Astrocyte of the cerebellum (primary cell): Measurements from ENCODE around the gene NDUFB11.

Source experiments
- DNase-seq: peaks from one replicate; pipeline ENCODE4 v3.0.0-alpha.2; 2011; ENCODE audit warnings: low read depth
- H3K4me3 ChIP-seq: 2 replicates; pipeline ENCODE4 v1.5.1; 2011; ENCODE audit warnings: mild to moderate bottlenecking, low read depth, low read length, moderate library complexity
- in situ Hi-C: cut with HindIII; loops from 2 replicates; pipeline ENCODE4 v1.10.0; 2017; ENCODE audit warnings: low sequenced_read_pairs
- TF ChIP-seq, protein P1 (sequence below): IDR thresholded peaks from 2 replicates; pipeline ENCODE4 v1.5.1; 2012; ENCODE audit warnings: low read length, low read depth, moderate library complexity, mild to moderate bottlenecking; ENCODE audit errors: missing control alignments

NDUFB11 gene

DNA sequence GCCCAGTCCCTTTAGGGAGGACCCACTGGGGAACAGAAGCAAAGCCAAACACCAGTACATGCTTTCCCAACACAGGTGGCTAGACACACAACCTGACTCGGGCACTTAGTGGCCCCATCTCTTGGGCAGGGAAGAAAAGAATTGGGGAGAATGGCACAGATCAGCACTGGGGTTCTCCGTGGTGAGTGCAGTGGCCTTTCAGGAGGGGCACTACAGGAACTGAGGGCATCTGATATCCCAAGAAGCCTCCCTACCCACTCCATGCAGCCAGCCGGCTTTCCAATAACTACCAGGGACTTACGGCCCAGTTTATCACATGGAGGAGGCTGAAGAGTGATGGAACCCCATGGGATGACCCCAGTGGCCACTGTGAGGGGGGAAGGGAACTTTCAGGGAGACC, 43.3 kb downstream of the NDUFB11 start:
- no peak overlapping the region for H3K4me3 ChIP-seq
- no peak for DNase-seq
- TF ChIP-seq, protein P1, sequence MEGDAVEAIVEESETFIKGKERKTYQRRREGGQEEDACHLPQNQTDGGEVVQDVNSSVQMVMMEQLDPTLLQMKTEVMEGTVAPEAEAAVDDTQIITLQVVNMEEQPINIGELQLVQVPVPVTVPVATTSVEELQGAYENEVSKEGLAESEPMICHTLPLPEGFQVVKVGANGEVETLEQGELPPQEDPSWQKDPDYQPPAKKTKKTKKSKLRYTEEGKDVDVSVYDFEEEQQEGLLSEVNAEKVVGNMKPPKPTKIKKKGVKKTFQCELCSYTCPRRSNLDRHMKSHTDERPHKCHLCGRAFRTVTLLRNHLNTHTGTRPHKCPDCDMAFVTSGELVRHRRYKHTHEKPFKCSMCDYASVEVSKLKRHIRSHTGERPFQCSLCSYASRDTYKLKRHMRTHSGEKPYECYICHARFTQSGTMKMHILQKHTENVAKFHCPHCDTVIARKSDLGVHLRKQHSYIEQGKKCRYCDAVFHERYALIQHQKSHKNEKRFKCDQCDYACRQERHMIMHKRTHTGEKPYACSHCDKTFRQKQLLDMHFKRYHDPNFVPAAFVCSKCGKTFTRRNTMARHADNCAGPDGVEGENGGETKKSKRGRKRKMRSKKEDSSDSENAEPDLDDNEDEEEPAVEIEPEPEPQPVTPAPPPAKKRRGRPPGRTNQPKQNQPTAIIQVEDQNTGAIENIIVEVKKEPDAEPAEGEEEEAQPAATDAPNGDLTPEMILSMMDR = no peak
- in situ Hi-C loops = no loop called here

DNA sequence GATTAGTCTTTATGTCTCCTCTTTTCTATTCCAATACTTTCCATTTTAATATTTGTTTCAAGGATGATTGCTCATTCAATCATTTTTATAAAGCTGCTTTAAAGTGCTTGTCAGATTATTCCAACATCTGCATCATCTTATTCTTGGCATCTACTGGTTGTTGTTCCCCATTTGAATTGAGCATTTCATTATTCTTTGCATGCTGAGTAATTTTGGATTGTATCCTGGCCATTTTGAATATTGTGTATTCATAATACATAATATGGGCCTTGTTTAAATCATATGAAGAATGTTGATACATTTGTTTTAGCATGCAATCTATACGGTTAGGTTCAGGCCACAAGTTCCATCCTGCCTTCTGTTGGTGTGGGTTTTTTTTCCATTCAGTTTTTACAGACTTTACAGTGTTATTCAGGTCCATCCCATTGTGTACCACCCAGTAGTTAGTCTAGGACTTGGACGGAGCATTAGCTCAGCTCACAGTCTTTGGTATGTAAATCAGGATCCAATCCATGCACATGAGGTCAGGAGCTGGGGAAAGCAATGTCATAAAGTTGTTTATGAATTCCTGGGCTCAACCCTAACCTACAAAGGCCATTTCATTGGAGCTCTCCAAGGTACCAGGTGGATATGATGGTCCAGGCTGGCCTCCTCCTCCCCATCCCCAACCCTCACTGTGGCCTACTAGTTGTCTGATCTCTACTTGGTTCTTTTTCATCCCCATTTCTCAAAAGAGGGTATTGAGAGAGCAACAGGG, 46.0 kb downstream of the NDUFB11 start:
- TF ChIP-seq, protein P1 = no peak
- H3K4me3 ChIP-seq = no peak overlapping the region
- in situ Hi-C loops = no loop called here
- no peak for DNase-seq

DNA sequence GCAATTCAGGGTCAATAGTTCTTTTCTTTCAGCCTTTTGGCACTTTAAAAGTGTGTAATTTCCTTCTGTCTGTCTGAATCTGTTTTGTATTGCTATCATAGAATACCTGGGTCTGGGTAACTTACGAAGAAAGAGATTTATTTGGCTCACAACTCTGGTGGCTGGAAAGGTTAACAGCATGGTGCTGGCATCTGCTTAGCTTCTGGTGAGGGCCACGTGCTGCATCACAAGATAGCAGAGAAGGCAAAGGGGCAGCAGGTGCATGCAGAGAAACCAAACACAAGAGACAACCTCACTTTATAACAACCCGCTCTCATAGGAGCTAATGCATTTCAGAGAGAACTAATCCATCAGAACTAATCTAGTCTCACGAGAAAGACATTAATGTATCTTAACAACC, 47.5 kb downstream of the NDUFB11 start:
- in situ Hi-C loops = no loop called here
- TF ChIP-seq, protein P1 = no peak
- no peak overlapping the region for H3K4me3 ChIP-seq
- DNase-seq = no peak

DNA sequence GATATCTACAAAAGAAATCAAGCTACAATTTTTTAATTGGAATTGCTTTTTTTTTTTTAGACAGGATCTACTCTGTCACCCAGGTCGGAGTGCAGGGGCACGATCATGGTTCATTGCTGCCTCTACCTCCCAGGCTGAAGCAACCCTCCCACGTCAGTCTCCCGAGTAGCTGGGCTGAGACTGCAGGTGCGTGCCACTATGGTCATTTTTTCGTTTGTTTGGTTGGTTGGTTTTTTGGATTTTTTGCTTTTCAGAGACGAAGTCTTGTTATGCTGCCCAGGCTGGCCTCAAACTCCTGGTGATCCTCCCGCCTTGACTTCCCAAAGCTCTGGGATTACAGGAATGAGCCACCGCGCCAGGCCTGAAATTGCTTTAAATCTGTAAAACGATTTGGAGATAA, 50.6 kb downstream of the NDUFB11 start:
- TF ChIP-seq, protein P1 = no peak
- DNase-seq = no peak
- in situ Hi-C loops = no loop called here
- no peak overlapping the region for H3K4me3 ChIP-seq

DNA sequence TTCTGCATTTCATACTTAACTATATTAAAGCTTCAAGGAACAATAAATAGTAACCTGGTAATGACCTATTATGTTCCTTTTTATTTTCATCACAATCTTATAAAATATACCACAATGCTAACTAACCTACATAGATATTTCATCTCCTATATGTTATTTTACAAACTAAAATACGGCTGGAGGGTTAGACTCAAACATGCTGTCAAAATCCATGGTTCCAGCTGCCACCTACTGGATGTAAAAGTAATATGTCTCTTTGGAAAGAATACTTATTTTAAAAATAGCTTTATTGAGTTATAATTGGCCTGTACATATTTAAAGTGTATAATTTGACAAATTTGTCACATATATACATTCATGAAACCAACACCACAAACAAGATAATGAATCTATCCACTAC, 51.3 kb downstream of the NDUFB11 start:
- TF ChIP-seq, protein P1 = peak; percentile 45
- DNase-seq = peak; percentile 8
- in situ Hi-C loops = no loop called here
- H3K4me3 ChIP-seq = no peak overlapping the region
